OCI-LY7 (cell line): Measurements from ENCODE around the gene VBP1.

Experiments
- EZH2phosphoT487 ChIP-seq: fragments of 200-600 bp; sonication (generic); IDR thresholded peaks from 2 replicates; pipeline ENCODE4 v1.6.1; 2018; ENCODE audit warnings: low read depth, borderline replicate concordance, mild to moderate bottlenecking, mixed run types, antibody characterized with exemption, low read length, moderate library complexity, mixed read lengths
- TF ChIP-seq, protein P1 (sequence below): fragments of 200-600 bp; sonication (generic); conservative IDR thresholded peaks from 2 replicates; pipeline ENCODE4 v1.5.1; 2014; ENCODE audit warnings: mild to moderate bottlenecking, antibody characterized with exemption, low read length, moderate library complexity, mixed read lengths

DNA sequence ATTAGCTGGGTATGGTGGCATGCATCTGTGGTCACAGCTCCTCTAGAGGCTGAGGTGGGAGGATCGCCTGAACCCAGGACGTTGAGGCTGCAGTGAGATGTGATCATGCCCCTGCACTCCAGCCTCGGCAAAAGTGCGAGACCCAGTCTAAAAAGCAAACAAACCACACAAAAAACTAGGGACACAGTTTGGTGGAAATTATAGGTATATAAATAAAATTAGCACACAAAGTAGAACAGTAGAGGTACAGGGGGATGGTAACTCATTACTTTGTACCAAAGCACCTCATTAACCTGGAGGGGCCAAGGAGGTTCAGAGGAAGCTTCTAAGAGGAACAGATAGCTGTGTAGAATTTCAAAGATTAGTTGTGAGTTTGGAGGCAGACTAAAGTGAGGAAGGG, 5.1 kb downstream of the VBP1 start:
- TF ChIP-seq, protein P1, sequence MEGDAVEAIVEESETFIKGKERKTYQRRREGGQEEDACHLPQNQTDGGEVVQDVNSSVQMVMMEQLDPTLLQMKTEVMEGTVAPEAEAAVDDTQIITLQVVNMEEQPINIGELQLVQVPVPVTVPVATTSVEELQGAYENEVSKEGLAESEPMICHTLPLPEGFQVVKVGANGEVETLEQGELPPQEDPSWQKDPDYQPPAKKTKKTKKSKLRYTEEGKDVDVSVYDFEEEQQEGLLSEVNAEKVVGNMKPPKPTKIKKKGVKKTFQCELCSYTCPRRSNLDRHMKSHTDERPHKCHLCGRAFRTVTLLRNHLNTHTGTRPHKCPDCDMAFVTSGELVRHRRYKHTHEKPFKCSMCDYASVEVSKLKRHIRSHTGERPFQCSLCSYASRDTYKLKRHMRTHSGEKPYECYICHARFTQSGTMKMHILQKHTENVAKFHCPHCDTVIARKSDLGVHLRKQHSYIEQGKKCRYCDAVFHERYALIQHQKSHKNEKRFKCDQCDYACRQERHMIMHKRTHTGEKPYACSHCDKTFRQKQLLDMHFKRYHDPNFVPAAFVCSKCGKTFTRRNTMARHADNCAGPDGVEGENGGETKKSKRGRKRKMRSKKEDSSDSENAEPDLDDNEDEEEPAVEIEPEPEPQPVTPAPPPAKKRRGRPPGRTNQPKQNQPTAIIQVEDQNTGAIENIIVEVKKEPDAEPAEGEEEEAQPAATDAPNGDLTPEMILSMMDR: no peak
- TF ChIP-seq EZH2phosphoT487: no peak
